Measurements from ENCODE around the gene CHST9.
"Not testable (repeated sequence)": the region's sequence is repeated elsewhere in the genome, so short reads cannot be mapped to it uniquely, and the experiment has no call there.

The CHST9 gene

GRCh38 chr18:27185025-27185763, at the start of gene CHST9:
Gene CHST9, minus strand, starts transcription at chr18:27185308. Its CDS starts 42,499 bp downstream, at chr18:27142809.
- in situ Hi-C loops (cut with MboI; ENCODE audit: low sequenced_read_pairs): no loop called here

GRCh38 chr18:27232355-27232754, 47.2 kb upstream of the CHST9 start:
- in situ Hi-C loops (cut with MboI; ENCODE audit: low sequenced_read_pairs): not testable (repeated sequence)

GRCh38 chr18:27231671-27232070, 46.6 kb upstream of the CHST9 start:
- in situ Hi-C loops (cut with MboI; ENCODE audit: low sequenced_read_pairs): not testable (repeated sequence)

- in situ Hi-C loops (cut with MboI; ENCODE audit: low sequenced_read_pairs): not testable (repeated sequence)
Observed at GRCh38 chr18:27231221-27231620, 46.1 kb upstream of the CHST9 start.

GRCh38 chr18:27227721-27228120, 42.6 kb upstream of the CHST9 start:
- in situ Hi-C loops (cut with MboI; ENCODE audit: low sequenced_read_pairs): no loop called here

GRCh38 chr18:27226556-27227075, 41.5 kb upstream of the CHST9 start:
- in situ Hi-C loops (cut with MboI; ENCODE audit: low sequenced_read_pairs): no loop called here

- in situ Hi-C loops (cut with MboI; ENCODE audit: low sequenced_read_pairs): no loop called here
Observed at GRCh38 chr18:27225947-27226481, 40.9 kb upstream of the CHST9 start.

- in situ Hi-C loops (cut with MboI; ENCODE audit: low sequenced_read_pairs): no loop called here
Observed at GRCh38 chr18:27223526-27224291, 38.6 kb upstream of the CHST9 start.

- in situ Hi-C loops (cut with MboI; ENCODE audit: low sequenced_read_pairs): no loop called here
Observed at GRCh38 chr18:27214831-27215230, 29.7 kb upstream of the CHST9 start.

GRCh38 chr18:27213123-27213717, 28.1 kb upstream of the CHST9 start:
- in situ Hi-C loops (cut with MboI; ENCODE audit: low sequenced_read_pairs): no loop called here

GRCh38 chr18:27211569-27211968, 26.5 kb upstream of the CHST9 start:
- in situ Hi-C loops (cut with MboI; ENCODE audit: low sequenced_read_pairs): no loop called here

- in situ Hi-C loops (cut with MboI; ENCODE audit: low sequenced_read_pairs): no loop called here
Observed at GRCh38 chr18:27206411-27206810, 21.3 kb upstream of the CHST9 start.

GRCh38 chr18:27202741-27203140, 17.6 kb upstream of the CHST9 start:
- in situ Hi-C loops (cut with MboI; ENCODE audit: low sequenced_read_pairs): no loop called here

- in situ Hi-C loops (cut with MboI; ENCODE audit: low sequenced_read_pairs): no loop called here
Observed at GRCh38 chr18:27198036-27198435, 12.9 kb upstream of the CHST9 start.

- in situ Hi-C loops (cut with MboI; ENCODE audit: low sequenced_read_pairs): no loop called here
Observed at GRCh38 chr18:27188309-27188708, 3.2 kb upstream of the CHST9 start.

- in situ Hi-C loops (cut with MboI; ENCODE audit: low sequenced_read_pairs): no loop called here
Observed at GRCh38 chr18:27185897-27186296, 789 bp upstream of the CHST9 start.

GRCh38 chr18:27184115-27185024, 738 bp downstream of the CHST9 start:
- in situ Hi-C loops (cut with MboI; ENCODE audit: low sequenced_read_pairs): no loop called here

- in situ Hi-C loops (cut with MboI; ENCODE audit: low sequenced_read_pairs): no loop called here
Observed at GRCh38 chr18:27181726-27182125, 3.4 kb downstream of the CHST9 start.

GRCh38 chr18:27178424-27178823, 6.7 kb downstream of the CHST9 start:
- in situ Hi-C loops (cut with MboI; ENCODE audit: low sequenced_read_pairs): no loop called here

GRCh38 chr18:27175914-27176313, 9.2 kb downstream of the CHST9 start:
- in situ Hi-C loops (cut with MboI; ENCODE audit: low sequenced_read_pairs): no loop called here

All from HL-60/S4 treated with retinoic acid at 250 ng/mL for 4 days and 3 days (cell line).